B cell (primary cell): ENCODE results near the gene RAD51B.

Experiments
- CTCF ChIP-seq: fragments of 200-600 bp; IDR thresholded peaks from one replicate; pipeline ENCODE4 v1.8.0; 2022; ENCODE audit warnings: antibody characterized with exemption, mild to moderate bottlenecking
- EZH2 ChIP-seq: IDR thresholded peaks from 2 replicates; pipeline ENCODE4 v1.6.1; 2012; ENCODE audit warnings: borderline replicate concordance, low read depth, mild to moderate bottlenecking, moderate library complexity, low read length; ENCODE audit not compliant: insufficient read depth, poor library complexity, severe bottlenecking

GRCh38 chr14:68451696-68452373 is 632.3 kb downstream of the RAD51B start:
- TF ChIP-seq CTCF (no peak), EZH2 (no peak)
